ENCODE results near the gene SLC6A12. TPM values are rescaled to one million over a fixed set of nuclear protein-coding genes. Genes with fewer than 3 reads are reported as not detected.

Gene SLC6A12
- total RNA-seq, 2 donors from 2014 or later, result 0.33 to 6.7 TPM

DNA sequence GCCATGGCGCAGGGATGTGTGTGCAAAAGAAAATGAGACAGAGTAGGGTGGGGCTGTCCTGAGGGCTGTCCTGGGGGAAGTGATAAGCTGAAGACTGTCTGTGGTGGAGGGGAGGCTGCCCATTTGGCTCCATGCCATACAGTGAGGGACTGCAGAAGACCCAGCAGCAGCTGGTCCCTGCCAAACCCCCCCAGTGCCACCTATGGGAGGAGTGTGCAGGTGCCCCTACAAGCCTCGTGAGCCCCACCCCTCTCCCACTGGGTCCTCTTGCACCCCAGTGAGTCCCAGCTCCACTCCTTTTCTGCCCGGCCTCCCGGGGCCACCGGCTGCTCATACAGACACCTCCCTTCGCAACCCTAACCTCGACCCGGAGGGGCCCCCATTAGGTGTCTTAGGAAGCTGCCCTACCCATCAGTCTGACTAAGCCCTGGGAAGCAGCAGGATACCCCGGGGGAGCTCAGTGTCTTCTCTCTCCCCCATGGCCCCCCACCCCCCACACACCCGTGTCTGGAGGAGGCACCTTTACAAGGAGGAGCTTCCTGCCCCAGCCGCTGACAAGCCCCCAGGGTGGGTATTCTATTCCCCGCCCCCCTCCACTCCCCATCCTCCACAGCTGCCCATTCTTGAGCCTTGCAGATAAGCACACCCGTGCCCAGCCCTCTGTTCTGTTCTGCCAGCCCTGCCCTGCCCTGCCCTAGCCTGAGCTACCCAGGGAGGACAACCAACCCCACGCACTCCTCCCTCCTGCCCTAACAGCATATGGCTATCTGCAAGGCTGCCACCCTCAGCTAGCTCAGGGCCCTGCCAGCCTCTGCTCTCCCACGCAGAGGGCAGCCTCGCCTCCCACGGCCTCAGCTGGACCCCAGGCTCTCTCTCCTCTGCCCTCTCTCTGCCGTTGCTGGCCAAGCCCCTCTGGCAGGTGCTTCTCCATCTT is 41.9 kb downstream of the SLC6A12 start:
- no peaks in the 10 kb centered on the region for H3K9me3 ChIP-seq
- H3K4me3 ChIP-seq, result no peak overlapping the region
- no peaks in the 10 kb centered on the region for H3K36me3 ChIP-seq (replicated peaks in 1 of 2; ENCODE audit: insufficient read depth in 1 of 2, low read depth in 2 of 2)
- DNase-seq, result no peak
- no peak for ATAC-seq
- H3K4me1 ChIP-seq, result no peaks in the 10 kb centered on the region
- WGBS, 2 donors, result 56 to 57% methylated on average over 14 of the region's 18 CpGs
- H3K27me3 ChIP-seq, result no peaks in the 10 kb centered on the region
- TF ChIP-seq, protein P1, sequence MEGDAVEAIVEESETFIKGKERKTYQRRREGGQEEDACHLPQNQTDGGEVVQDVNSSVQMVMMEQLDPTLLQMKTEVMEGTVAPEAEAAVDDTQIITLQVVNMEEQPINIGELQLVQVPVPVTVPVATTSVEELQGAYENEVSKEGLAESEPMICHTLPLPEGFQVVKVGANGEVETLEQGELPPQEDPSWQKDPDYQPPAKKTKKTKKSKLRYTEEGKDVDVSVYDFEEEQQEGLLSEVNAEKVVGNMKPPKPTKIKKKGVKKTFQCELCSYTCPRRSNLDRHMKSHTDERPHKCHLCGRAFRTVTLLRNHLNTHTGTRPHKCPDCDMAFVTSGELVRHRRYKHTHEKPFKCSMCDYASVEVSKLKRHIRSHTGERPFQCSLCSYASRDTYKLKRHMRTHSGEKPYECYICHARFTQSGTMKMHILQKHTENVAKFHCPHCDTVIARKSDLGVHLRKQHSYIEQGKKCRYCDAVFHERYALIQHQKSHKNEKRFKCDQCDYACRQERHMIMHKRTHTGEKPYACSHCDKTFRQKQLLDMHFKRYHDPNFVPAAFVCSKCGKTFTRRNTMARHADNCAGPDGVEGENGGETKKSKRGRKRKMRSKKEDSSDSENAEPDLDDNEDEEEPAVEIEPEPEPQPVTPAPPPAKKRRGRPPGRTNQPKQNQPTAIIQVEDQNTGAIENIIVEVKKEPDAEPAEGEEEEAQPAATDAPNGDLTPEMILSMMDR (IDR thresholded peaks at IDR 0.05), result no peak
- TF ChIP-seq POLR2A (IDR thresholded peaks at IDR 0.05), result no peak
- H3K27ac ChIP-seq, result no peak overlapping the region
- intact Hi-C loops (cut with DNase I), result no loop called here

DNA sequence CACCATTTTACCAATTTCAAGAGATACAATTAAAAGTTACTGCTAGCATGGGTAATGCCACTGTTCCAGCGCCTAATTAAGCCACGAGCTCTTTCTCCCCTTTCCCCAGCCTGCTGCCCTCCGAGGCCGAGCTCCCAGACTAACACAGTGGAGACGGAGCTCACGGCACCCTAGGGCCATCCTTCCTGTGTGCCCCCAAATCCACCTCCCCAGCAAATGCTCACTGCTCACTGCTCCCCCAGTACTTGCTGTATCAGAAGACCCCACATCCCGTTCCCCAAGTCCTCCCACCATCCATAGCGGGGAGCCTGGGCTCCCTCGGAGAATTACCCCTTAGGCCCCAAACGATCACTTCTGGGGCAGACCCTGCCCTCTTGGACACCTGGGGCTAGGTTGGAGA is 42.7 kb downstream of the SLC6A12 start:
- Histone ChIP-seq H3K27me3 (no peaks in the 10 kb centered on the region), H3K4me1 (no peaks in the 10 kb centered on the region), H3K27ac (no peak overlapping the region), H3K9me3 (no peaks in the 10 kb centered on the region), H3K4me3 (no peak overlapping the region), H3K36me3 (replicated peaks in 1 of 2; ENCODE audit: insufficient read depth in 1 of 2, low read depth in 2 of 2) (no peaks in the 10 kb centered on the region)
- DNase-seq (no peak), ATAC-seq (no peak)
- TF ChIP-seq POLR2A (IDR thresholded peaks at IDR 0.05), result no peak
- TF ChIP-seq, protein P1 (IDR thresholded peaks at IDR 0.05), result no peak
- intact Hi-C loops (cut with DNase I), result no loop called here
- WGBS, 2 donors, result 79 to 83% methylated on average over 9 to 10 of the region's 10 CpGs

DNA sequence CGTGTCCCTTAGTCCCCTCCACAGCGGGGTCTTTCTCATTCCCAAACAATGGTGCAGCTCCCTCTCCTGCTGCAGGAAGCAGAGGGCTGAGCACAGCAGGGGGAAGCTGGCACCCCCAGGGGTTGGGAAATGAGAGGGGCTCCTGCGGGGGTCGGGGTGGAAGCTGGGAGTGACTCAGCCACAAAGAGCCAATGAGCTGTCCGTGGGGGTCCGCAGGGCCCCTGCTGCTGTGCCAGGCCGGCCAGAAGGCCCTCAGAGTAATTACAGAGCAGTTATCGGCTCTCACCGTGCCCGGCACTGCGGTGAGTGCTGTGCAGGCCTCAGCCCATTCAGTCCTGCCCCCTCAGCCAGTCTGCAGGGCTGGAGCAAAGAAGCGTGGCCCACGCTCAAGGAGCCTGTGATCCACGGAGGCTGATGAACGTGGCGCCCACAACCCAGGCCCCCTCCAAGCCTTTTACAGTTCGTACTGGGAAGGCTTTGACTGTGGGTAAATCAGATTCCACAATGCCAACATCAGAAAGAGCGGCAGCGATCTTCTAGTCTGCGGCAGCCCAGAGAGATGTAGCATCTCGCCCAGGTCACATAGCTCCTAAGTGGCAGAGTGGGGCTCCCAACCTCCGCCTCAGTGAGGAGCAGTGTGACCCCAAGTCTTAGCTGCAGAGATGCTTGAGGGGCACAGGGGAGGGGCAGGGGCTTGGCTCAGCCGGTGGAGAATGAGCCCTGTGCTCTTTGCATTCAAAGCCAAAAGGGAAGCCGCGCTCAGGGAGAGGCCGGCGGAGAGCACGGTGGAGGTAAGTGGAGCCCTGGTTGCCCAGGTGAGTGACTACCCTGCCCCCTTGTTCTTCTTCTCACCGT is 43.4 kb downstream of the SLC6A12 start:
- Histone ChIP-seq H3K9me3 (no peaks in the 10 kb centered on the region), H3K4me3 (no peak overlapping the region), H3K27ac (no peak overlapping the region), H3K27me3 (no peaks in the 10 kb centered on the region), H3K36me3 (replicated peaks in 1 of 2; ENCODE audit: insufficient read depth in 1 of 2, low read depth in 2 of 2) (no peaks in the 10 kb centered on the region), H3K4me1 (no peaks in the 10 kb centered on the region)
- 76% methylated on average over 25 to 29 of the region's 29 CpGs for WGBS, 2 donors
- intact Hi-C loops (cut with DNase I), result no loop called here
- TF ChIP-seq, protein P1 (IDR thresholded peaks at IDR 0.05), result no peak
- no peak for TF ChIP-seq POLR2A (IDR thresholded peaks at IDR 0.05)
- ATAC-seq (no peak), DNase-seq (no peak)

DNA sequence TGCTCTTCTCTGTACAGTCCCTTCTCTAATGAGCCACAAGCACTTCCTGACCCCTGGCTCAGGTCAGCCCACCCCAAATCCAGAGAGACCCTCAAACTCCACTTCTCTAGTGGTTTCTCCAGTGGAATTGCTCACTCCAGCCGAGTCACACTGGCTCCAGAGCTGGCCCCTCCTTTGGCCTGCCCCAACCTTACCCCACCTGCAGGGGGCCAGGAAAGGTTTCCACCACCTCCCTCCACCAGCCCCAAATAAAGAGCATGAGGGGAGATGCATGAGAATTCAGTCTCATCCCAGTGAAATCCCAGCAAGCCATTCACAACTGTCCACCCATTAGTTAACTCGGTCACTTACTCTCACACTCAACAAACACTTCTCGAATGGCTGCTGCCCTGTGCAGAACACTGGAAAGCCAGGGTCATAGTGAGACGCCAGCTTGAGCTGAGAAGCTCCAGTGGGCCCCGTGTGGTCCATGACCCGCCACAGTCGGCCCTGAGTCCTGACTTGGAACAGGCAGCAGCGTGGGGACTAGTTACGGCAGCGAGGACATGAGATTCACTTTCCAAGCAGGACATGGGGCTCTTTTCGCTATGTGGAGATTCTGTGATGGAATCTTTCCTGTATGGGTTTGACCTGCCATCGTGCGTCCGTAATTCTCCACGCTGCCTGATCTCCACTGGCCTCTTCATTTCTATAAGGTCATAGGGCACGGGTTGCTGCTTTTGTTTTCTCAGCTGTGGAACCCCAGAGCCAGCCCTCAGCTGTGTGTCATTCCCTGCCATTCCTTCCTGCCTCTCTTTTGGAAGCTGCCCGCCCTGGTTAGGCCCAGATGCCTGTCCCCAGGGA is 44.2 kb downstream of the SLC6A12 start:
- no peak for DNase-seq
- intact Hi-C loops (cut with DNase I), result no loop called here
- Histone ChIP-seq H3K4me3 (no peak overlapping the region), H3K36me3 (replicated peaks in 1 of 2; ENCODE audit: insufficient read depth in 1 of 2, low read depth in 2 of 2) (no peaks in the 10 kb centered on the region), H3K4me1 (no peaks in the 10 kb centered on the region), H3K9me3 (no peaks in the 10 kb centered on the region), H3K27ac (no peak overlapping the region), H3K27me3 (no peaks in the 10 kb centered on the region)
- TF ChIP-seq, protein P1 (IDR thresholded peaks at IDR 0.05), result peak in 1 of 7 experiments; percentile 1
- TF ChIP-seq POLR2A (IDR thresholded peaks at IDR 0.05), result no peak
- no peak for ATAC-seq
- WGBS, 2 donors, result 66 to 71% methylated on average over 12 to 17 of the region's 17 CpGs

Data from body of pancreas (tissue), 4 donors.